ENCODE measurements around the gene BTG1.

Gene BTG1

GRCh38 chr12:92145731-92146496, at the start of gene BTG1:
Gene BTG1 (minus strand): TSS chr12:92145846. CDS start chr12:92145535, 311 bp downstream.
- Histone ChIP-seq H3K4me3 (ENCODE audit: low read length, poor library complexity, severe bottlenecking) (peak within 1 kb of the TSS; percentile 97), H2AFZ (ENCODE audit: low read length) (peak within 1 kb of the TSS; percentile 95), H3K9me3 (ENCODE audit: insufficient read depth, low read depth, low read length) (no peaks in the 10 kb centered on the region), H3K9me2 (replicated peaks; ENCODE audit: low read depth, low read length) (no peaks in the 10 kb centered on the region), H3K9ac (ENCODE audit: low read depth, low read length, poor library complexity, severe bottlenecking) (peak within 1 kb of the TSS; percentile 92), H3K79me2 (ENCODE audit: insufficient read depth, low read length) (peaks cover 47% of the 10 kb centered on the region), H3K4me1 (ENCODE audit: insufficient read depth, low read length, poor library complexity, severe bottlenecking) (peaks cover 28% of the 10 kb centered on the region), H3F3A (ENCODE audit: low read depth) (no peaks in the 10 kb centered on the region), H3K4me2 (ENCODE audit: low read depth, low read length, poor library complexity, severe bottlenecking) (peak within 1 kb of the TSS; percentile 95), H3K36me3 (ENCODE audit: insufficient read depth, low read length) (peaks cover 13% of the 10 kb centered on the region; the same call in 1 of the 2 replicates), H4K20me1 (ENCODE audit: insufficient read depth, low read length, poor library complexity, severe bottlenecking) (peaks cover 41% of the 10 kb centered on the region), H3K27me3 (ENCODE audit: insufficient read depth, low read length, poor library complexity, severe bottlenecking) (peaks cover 5% of the 10 kb centered on the region)
- TF ChIP-seq EZH2phosphoT487 (IDR thresholded peaks at IDR 0.05; ENCODE audit: borderline replicate concordance), result no peak
- TF ChIP-seq CTCF (conservative IDR thresholded peaks at IDR 0.05; ENCODE audit: low read length), result no peak

GRCh38 chr12:92194561-92194960, 48.9 kb upstream of the BTG1 start:
- Histone ChIP-seq H3K79me2 (ENCODE audit: insufficient read depth, low read length) (no peaks in the 10 kb centered on the region), H3K9me3 (ENCODE audit: insufficient read depth, low read depth, low read length) (no peaks in the 10 kb centered on the region), H4K20me1 (ENCODE audit: insufficient read depth, low read length, poor library complexity, severe bottlenecking) (no peaks in the 10 kb centered on the region), H3K9me2 (replicated peaks; ENCODE audit: low read depth, low read length) (no peaks in the 10 kb centered on the region), H3K4me1 (ENCODE audit: insufficient read depth, low read length, poor library complexity, severe bottlenecking) (peaks cover 2% of the 10 kb centered on the region), H3F3A (ENCODE audit: low read depth) (no peaks in the 10 kb centered on the region), H3K4me3 (ENCODE audit: low read length, poor library complexity, severe bottlenecking) (no peak overlapping the region), H3K9ac (ENCODE audit: low read depth, low read length, poor library complexity, severe bottlenecking) (no peak overlapping the region), H3K27me3 (ENCODE audit: insufficient read depth, low read length, poor library complexity, severe bottlenecking) (no peaks in the 10 kb centered on the region), H3K36me3 (ENCODE audit: insufficient read depth, low read length) (no peaks in the 10 kb centered on the region), H3K4me2 (ENCODE audit: low read depth, low read length, poor library complexity, severe bottlenecking) (no peak overlapping the region), H2AFZ (ENCODE audit: low read length) (no peak overlapping the region)
- no peak for TF ChIP-seq CTCF (conservative IDR thresholded peaks at IDR 0.05; ENCODE audit: low read length)
- no peak for TF ChIP-seq EZH2phosphoT487 (IDR thresholded peaks at IDR 0.05; ENCODE audit: borderline replicate concordance)

GRCh38 chr12:92193846-92194245, 48.2 kb upstream of the BTG1 start:
- Histone ChIP-seq H3F3A (ENCODE audit: low read depth) (no peaks in the 10 kb centered on the region), H3K36me3 (ENCODE audit: insufficient read depth, low read length) (no peaks in the 10 kb centered on the region), H3K4me2 (ENCODE audit: low read depth, low read length, poor library complexity, severe bottlenecking) (no peak overlapping the region), H3K9ac (ENCODE audit: low read depth, low read length, poor library complexity, severe bottlenecking) (no peak overlapping the region), H3K79me2 (ENCODE audit: insufficient read depth, low read length) (no peaks in the 10 kb centered on the region), H3K9me3 (ENCODE audit: insufficient read depth, low read depth, low read length) (no peaks in the 10 kb centered on the region), H2AFZ (ENCODE audit: low read length) (no peak overlapping the region), H4K20me1 (ENCODE audit: insufficient read depth, low read length, poor library complexity, severe bottlenecking) (no peaks in the 10 kb centered on the region), H3K27me3 (ENCODE audit: insufficient read depth, low read length, poor library complexity, severe bottlenecking) (no peaks in the 10 kb centered on the region), H3K4me3 (ENCODE audit: low read length, poor library complexity, severe bottlenecking) (no peak overlapping the region), H3K4me1 (ENCODE audit: insufficient read depth, low read length, poor library complexity, severe bottlenecking) (peaks cover 2% of the 10 kb centered on the region), H3K9me2 (replicated peaks; ENCODE audit: low read depth, low read length) (no peaks in the 10 kb centered on the region)
- TF ChIP-seq EZH2phosphoT487 (IDR thresholded peaks at IDR 0.05; ENCODE audit: borderline replicate concordance) (no peak), CTCF (conservative IDR thresholded peaks at IDR 0.05; ENCODE audit: low read length) (no peak)

All from Loucy (cell line).